T-helper 17 cell (primary cell): ENCODE data around the gene ZNF165. TPM values are rescaled to one million over a fixed set of nuclear protein-coding genes. Genes with fewer than 3 reads are reported as not detected.

ENCODE experiments used
- ATAC-seq: fragments of 150-1000 bp; cut with Tn5 transposase; 2 replicates; pipeline ENCODE4 v1.10.0; 2021; ENCODE audit warnings: mild to moderate bottlenecking, moderate library complexity
- DNase-seq, 3 donors: peaks; one replicate each; pipeline versions ENCODE4 v3.0.0 to v3.0.0-alpha.2; 2020 to 2021
- H3K9me3 ChIP-seq: one replicate; pipeline ENCODE4 v1.7.0; 2013; ENCODE audit warnings: low read length, mild to moderate bottlenecking; ENCODE audit not compliant: control insufficient read depth, poor library complexity, severe bottlenecking
- H3K27ac Mint-ChIP-seq: one replicate; pipeline ENCODE4 v1.8.0; 2022; ENCODE audit warnings: mild to moderate bottlenecking, moderate library complexity, mixed read lengths
- H3K27me3 Mint-ChIP-seq: one replicate; pipeline ENCODE4 v1.8.0; 2022; ENCODE audit warnings: mixed read lengths
- H3K36me3 Mint-ChIP-seq: one replicate; pipeline ENCODE4 v1.8.0; 2022; ENCODE audit warnings: low read depth, mixed read lengths
- H3K4me1 Mint-ChIP-seq: one replicate; pipeline ENCODE4 v1.8.0; 2022; ENCODE audit warnings: mild to moderate bottlenecking, mixed read lengths
- H3K4me3 Mint-ChIP-seq: one replicate; pipeline ENCODE4 v1.8.0; 2022; ENCODE audit warnings: mild to moderate bottlenecking, moderate library complexity, mixed read lengths
- total RNA-seq, 4 donors: library from RNA in 2 of 4; stranded (reverse) in 2 of 4; gene quantifications; one replicate each; pipeline ENCODE4 v1.2.3 and lab custom pipeline; 2022 to 2026

Gene ZNF165
- total RNA-seq, 2 donors from 2014 or later, result 4.7 to 5.4 TPM

- ATAC-seq, result peak; percentile 16
- peaks cover 12% of the 10 kb centered on the region for H3K36me3 Mint-ChIP-seq
- peaks cover 60% of the 10 kb centered on the region for H3K4me1 Mint-ChIP-seq
- no peak overlapping the region for H3K4me3 Mint-ChIP-seq
- no peak for DNase-seq
- no peaks in the 10 kb centered on the region for H3K9me3 ChIP-seq
- H3K27me3 Mint-ChIP-seq, result no peaks in the 10 kb centered on the region
- H3K27ac Mint-ChIP-seq, result peak overlapping the region; percentile 89
Observed at GRCh38 chr6:28134015-28134414, 53.6 kb downstream of the ZNF165 start.

GRCh38 chr6:28134716-28135115, 54.3 kb downstream of the ZNF165 start:
- Mint-ChIP-seq H3K36me3 (peaks cover 6% of the 10 kb centered on the region), H3K4me1 (peaks cover 54% of the 10 kb centered on the region), H3K27ac (peak overlapping the region; percentile 89), H3K27me3 (no peaks in the 10 kb centered on the region), H3K4me3 (no peak overlapping the region)
- ATAC-seq (no peak), DNase-seq (no peak)
- no peaks in the 10 kb centered on the region for H3K9me3 ChIP-seq

- Mint-ChIP-seq H3K36me3 (peaks cover 6% of the 10 kb centered on the region), H3K4me1 (peaks cover 57% of the 10 kb centered on the region), H3K4me3 (peak overlapping the region; percentile 96), H3K27ac (peak overlapping the region; percentile 100), H3K27me3 (no peaks in the 10 kb centered on the region)
- no peak for DNase-seq
- no peak for ATAC-seq
- H3K9me3 ChIP-seq, result no peaks in the 10 kb centered on the region
Observed at GRCh38 chr6:28135393-28135792, 55.0 kb downstream of the ZNF165 start.

- peaks cover 62% of the 10 kb centered on the region for H3K4me1 Mint-ChIP-seq
- H3K36me3 Mint-ChIP-seq, result peaks cover 6% of the 10 kb centered on the region
- no peaks in the 10 kb centered on the region for H3K9me3 ChIP-seq
- H3K4me3 Mint-ChIP-seq, result peak overlapping the region; percentile 96
- ATAC-seq, result peak; percentile 48
- peak overlapping the region; percentile 100 for H3K27ac Mint-ChIP-seq
- peak; percentile 28 to 58 (median 45) for DNase-seq
- H3K27me3 Mint-ChIP-seq, result no peaks in the 10 kb centered on the region
Observed at GRCh38 chr6:28136585-28137504, 56.5 kb downstream of the ZNF165 start.

GRCh38 chr6:28137505-28137981, 57.2 kb downstream of the ZNF165 start:
- peaks cover 6% of the 10 kb centered on the region for H3K36me3 Mint-ChIP-seq
- H3K27ac Mint-ChIP-seq, result peak overlapping the region; percentile 100
- no peaks in the 10 kb centered on the region for H3K9me3 ChIP-seq
- ATAC-seq, result peak; percentile 70
- peaks cover 59% of the 10 kb centered on the region for H3K4me1 Mint-ChIP-seq
- H3K27me3 Mint-ChIP-seq, result no peaks in the 10 kb centered on the region
- H3K4me3 Mint-ChIP-seq, result peak overlapping the region; percentile 96
- DNase-seq, result peak in 1 of 3 donors; percentile 9

Other genes with a start within 250 kb of the ZNF165 start
- gene OR2B2, start 168.2 kb upstream of the ZNF165 start, total RNA-seq, result not detected
- under 1 TPM in 1 of 2 donors, not detected in 1; 0.50 TPM for gene OR2B6, start 123.3 kb upstream of the ZNF165 start, total RNA-seq
- 1 to 10 TPM; 7.8 to 8.3 TPM for gene ZSCAN16, start 44.0 kb downstream of the ZNF165 start, total RNA-seq
- 10 to 100 TPM; 20.2 to 24.6 TPM for gene ZKSCAN8, start 61.3 kb downstream of the ZNF165 start, total RNA-seq
- 1 to 10 TPM; 1.6 to 1.9 TPM for gene ZSCAN9, start 144.7 kb downstream of the ZNF165 start, total RNA-seq
- gene ZKSCAN4, start 171.7 kb downstream of the ZNF165 start, total RNA-seq, result 1 to 10 TPM; 1.1 to 2.1 TPM
- gene NKAPL, start 178.7 kb downstream of the ZNF165 start, total RNA-seq, result not detected
- gene ZSCAN26, start 186.6 kb downstream of the ZNF165 start, total RNA-seq, result 10 to 100 TPM in 1 of 2 donors, 1 to 10 TPM in 1; 7.3 to 14.9 TPM
- 1 to 10 TPM; 1.1 to 1.3 TPM for gene PGBD1, start 201.0 kb downstream of the ZNF165 start, total RNA-seq